NCI-H345 treated with DMSO at 0.1 percent for 48 hours (cell line): ENCODE results near the gene UBE2H.
A peak's percentile ranks its signal among the peaks of the same experiment; 100 is the strongest.
"Not testable (repeated sequence)": the region's sequence is repeated elsewhere in the genome, so short reads cannot be mapped to it uniquely, and the experiment has no call there.

ENCODE experiments used
- DNase-seq: peaks from one replicate; lab custom pipeline; 2025; ENCODE audit not compliant: unreplicated experiment; lab: John Stamatoyannopoulos, UW

UBE2H gene

GRCh38 chr7:129911790-129912189 lies 41.0 kb downstream of the UBE2H start:
- DNase-seq = no peak

DNA sequence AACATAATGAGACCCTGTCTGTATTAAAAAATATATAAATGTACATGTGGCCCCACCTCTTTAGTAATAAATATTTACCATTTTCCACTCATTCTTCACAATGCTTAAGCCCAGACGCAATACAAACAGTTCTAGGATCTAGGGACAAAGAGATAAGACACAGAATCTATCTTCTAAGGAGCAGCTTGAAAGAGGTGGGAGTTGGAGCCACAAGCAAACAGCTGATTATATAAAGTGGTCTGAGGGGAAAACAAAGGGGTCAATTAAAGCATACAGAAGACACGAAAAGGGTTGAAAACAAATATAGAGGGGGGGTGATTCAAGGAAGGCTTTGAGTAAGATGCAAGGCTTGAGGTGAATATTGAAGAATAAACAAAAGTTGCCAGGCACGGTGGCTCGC lies 43.1 kb downstream of the UBE2H start:
- no peak for DNase-seq

DNA sequence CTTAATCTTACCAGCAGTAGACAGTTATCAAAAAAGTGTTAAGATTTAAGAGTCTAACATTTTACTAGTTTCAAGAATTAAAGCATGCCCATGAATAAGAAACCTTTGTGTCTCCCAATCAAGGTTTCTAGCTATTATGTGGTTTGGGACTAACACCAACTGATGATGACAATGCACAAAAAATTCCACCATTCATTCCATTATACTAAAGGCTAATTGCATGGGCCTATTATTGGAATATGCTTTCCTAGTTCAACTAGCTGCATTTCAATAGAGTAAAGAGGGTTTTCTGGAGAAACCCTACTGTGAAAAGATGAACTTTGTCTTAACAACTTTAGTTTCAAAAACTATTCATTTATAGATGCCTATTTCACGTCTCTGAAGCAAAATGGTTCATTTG lies 44.6 kb downstream of the UBE2H start:
- no peak for DNase-seq

GRCh38 chr7:129907122-129907736 lies 45.5 kb downstream of the UBE2H start:
- DNase-seq = no peak

GRCh38 chr7:129906700-129907099 lies 46.1 kb downstream of the UBE2H start:
- no peak for DNase-seq

DNA sequence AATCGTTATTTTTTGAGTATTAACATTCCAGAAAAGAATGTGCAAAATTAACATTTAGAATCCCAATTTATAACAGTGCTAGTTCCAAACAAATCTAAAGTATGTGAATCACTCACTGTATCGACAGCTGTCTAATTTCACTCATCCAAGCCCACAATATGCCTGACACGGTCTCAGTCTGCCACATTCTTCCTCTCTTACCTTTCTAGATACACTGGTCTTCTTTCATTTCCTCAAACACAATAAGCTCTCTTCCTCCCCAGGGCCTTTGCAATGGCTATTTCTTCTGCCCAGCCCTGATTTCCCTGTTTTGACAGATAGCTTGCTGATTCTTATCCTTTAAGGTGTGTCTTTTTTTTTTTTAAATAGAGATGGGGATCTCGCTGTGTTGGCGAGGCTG lies 48.8 kb downstream of the UBE2H start:
- no peak for DNase-seq

GRCh38 chr7:129902788-129903422 lies 49.9 kb downstream of the UBE2H start:
- no peak for DNase-seq

GRCh38 chr7:129898502-129899160 lies 54.1 kb downstream of the UBE2H start:
- no peak for DNase-seq

DNA sequence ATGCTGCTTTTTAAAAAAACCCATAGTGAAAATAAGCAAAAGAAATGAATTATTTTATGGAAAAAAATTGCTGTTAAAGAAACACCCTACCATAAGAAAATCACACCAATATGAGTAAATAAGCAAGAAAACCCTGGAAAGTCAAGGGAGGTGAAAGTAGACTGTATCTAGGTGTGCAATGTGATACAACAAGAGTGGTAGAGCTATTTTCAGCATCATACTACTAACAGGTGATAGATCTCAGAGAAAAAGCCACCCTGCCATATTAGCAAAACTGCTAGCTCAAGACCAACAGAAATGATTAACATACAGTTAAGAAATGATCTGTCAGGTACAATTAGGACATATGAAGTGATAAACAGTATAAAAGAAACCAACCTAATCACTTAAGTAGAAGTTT lies 54.8 kb downstream of the UBE2H start:
- no peak for DNase-seq

DNA sequence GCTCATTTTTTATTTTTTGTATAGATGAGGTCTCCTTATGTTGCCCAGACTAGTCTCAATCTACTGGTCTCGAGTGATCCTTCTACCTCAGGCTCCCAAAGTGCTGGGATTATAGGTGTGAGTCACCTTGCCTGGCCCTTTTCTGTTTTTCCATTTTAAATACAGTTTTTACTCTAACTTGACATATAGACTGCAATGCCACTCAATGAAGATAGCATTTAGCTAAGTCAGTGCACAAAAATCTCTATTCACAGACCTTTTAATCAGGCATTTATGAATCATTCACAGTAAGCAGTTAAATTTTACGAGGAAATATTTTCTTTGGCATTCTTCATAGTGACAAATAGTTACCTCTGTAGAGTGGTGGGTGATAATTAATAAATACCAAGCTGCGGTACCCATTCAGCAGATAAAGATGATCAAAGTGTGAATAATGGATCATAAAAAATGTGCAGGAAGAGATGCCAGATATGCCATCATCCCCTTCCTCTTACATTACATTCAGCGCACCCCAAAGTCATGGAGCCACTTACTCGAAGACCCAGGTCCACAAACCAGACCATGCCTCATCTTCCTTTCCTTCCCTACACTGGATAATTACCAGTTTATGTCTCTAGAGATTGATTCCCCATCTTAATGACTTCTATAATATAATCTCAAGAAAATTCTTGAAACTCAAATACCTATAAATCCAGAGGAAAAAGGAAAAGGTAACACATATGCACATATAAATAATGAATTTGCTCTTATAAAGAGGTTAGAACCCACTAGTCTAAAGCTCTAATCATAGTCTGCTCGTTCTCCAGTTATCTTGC lies 56.0 kb downstream of the UBE2H start:
- DNase-seq = no peak

DNA sequence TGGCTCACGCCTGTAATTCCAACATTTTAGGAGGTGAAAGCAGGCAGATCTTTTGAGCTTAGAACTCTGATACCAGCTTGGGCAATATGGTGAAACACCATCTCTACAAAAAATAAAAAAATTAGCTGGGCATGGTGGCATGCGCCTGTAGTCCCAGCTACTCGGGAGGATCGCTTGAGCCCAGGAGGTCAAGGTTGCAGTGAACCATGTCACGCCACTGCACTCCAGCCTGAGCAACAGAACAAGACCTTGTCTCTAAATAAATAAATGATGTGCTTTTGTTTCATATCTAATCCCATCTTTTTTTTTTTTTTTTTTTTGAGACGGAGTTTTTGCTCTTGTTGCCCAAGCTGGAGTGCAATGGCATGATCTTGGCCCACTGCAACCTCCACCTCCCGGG lies 58.6 kb downstream of the UBE2H start:
- not testable (repeated sequence) for DNase-seq

DNA sequence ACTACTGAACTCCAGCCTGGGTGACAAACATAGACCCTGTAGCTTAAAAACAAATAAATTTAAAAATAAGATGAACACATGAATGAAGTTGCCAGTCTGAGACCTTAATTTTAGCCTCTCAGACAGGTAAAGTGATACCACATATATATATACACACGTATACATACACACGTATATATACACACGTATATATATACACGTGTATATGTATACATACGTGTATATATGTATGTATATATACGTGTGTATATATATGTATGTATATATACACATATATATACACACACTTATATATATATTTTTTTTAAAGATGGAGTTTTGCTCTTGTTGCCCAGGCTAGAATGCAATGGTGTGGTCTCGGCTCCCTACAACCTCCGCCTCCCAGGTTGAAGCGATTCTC lies 62.7 kb downstream of the UBE2H start:
- no peak for DNase-seq

- peak; percentile 68 for DNase-seq
Measured at GRCh38 chr7:129889133-129889844, 63.5 kb downstream of the UBE2H start.

- no peak for DNase-seq
Measured at GRCh38 chr7:129887865-129888264, 64.9 kb downstream of the UBE2H start.

GRCh38 chr7:129886818-129887186 lies 66.0 kb downstream of the UBE2H start:
- no peak for DNase-seq

- no peak for DNase-seq
Measured at GRCh38 chr7:129886167-129886817, 66.5 kb downstream of the UBE2H start.

GRCh38 chr7:129884495-129884894 lies 68.3 kb downstream of the UBE2H start:
- no peak for DNase-seq

GRCh38 chr7:129883151-129883550 lies 69.6 kb downstream of the UBE2H start:
- DNase-seq = no peak

- DNase-seq = no peak
Measured at GRCh38 chr7:129882531-129882930, 70.2 kb downstream of the UBE2H start.

- DNase-seq = no peak
Measured at GRCh38 chr7:129877146-129877792, 75.5 kb downstream of the UBE2H start.
